Naive thymus-derived CD8-positive, alpha-beta T cell (primary cell): ENCODE results near the gene GYS1. TPM values are rescaled to one million over a fixed set of nuclear protein-coding genes. Genes with fewer than 3 reads are reported as not detected.

Experiments
- ATAC-seq, 2 donors: fragments of 150-1000 bp; cut with Tn5 transposase in 1 of 2; sonication (Bioruptor Pico), chemical (Tn5 transposase) in 1 of 2; 1 replicate in 1 of 2; 2 replicates in 1 of 2; pipeline ENCODE4 v1.10.0; 2021; ENCODE audit warnings: mild to moderate bottlenecking in 2 of 2, moderate library complexity in 2 of 2
- POLR2A ChIA-PET: fragments of 350-600 bp; sonication (Branson Sonifier 250); formaldehyde crosslinking; loops from one replicate; lab custom pipeline; 2021; ENCODE audit warnings: antibody characterized with exemption; lab: Charles Lee
- DNase-seq, 10 donors: peaks; one replicate each; pipeline versions ENCODE4 v3.0.0 to v3.0.0-alpha.2; 2020 to 2022
- H3K27ac Mint-ChIP-seq, 10 donors: one replicate each; pipeline ENCODE4 v1.8.0; 2020 to 2022; ENCODE audit warnings: mild to moderate bottlenecking in 10 of 10, mixed read lengths in 10 of 10, moderate library complexity in 4 of 10, inconsistent platforms in 1 of 10
- H3K27me3 Mint-ChIP-seq, 5 donors: one replicate each; pipeline ENCODE4 v1.8.0; 2021 to 2022; ENCODE audit warnings: mixed read lengths in 5 of 5
- H3K36me3 Mint-ChIP-seq, 3 donors: one replicate each; pipeline ENCODE4 v1.8.0; 2020 to 2022; ENCODE audit warnings: mixed read lengths in 3 of 3, mild to moderate bottlenecking in 2 of 3, inconsistent platforms in 1 of 3
- H3K4me1 Mint-ChIP-seq, 4 donors: one replicate each; pipeline ENCODE4 v1.8.0; 2021 to 2022; ENCODE audit warnings: mixed read lengths in 4 of 4
- H3K4me3 Mint-ChIP-seq, 10 donors: one replicate each; pipeline ENCODE4 v1.8.0; 2020 to 2022; ENCODE audit warnings: mild to moderate bottlenecking in 10 of 10, mixed read lengths in 10 of 10, moderate library complexity in 6 of 10, inconsistent platforms in 1 of 10
- H3K9me3 Mint-ChIP-seq, 9 donors: one replicate each; pipeline ENCODE4 v1.8.0; 2020 to 2022; ENCODE audit warnings: mixed read lengths in 9 of 9, mild to moderate bottlenecking in 3 of 9, inconsistent platforms in 1 of 9, moderate library complexity in 1 of 9
- polyA plus RNA-seq, 3 donors: library from polyadenylated mRNA; unstranded; fragments of 300-500 nt; fragmentation: Illumina TruSeq; gene quantifications; one replicate each; pipeline ENCODE4 v1.2.3, GENCODE V29; 2021
- total RNA-seq, 8 experiments: library from RNA in 2 of 8; stranded (reverse) in 2 of 8; gene quantifications; one replicate each; pipeline ENCODE4 v1.2.3 and lab custom pipeline; 2021 to 2026

The GYS1 gene
- total and polyA plus RNA-seq, 5 experiments from 2014 or later: 17.9 to 47.9 (median 31.0) TPM

DNA sequence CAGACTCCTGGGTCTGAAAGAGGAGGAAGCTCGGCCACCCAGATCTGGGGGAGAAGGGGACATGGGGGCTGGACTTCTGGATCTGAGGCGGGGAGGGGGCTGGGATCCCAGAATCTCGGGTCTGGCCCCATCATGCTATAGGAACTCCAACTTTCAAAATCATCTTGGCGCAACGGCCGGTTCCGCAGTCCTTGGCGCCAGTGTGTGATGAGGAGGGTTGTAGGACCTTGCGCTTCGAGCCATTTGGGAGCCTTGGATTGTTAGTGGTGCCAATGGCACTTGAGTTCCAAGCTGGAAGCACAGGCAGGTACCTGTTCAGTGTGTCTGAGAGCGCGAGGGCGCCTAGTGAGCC lies 902 bp upstream of the GYS1 start:
- Mint-ChIP-seq H3K27me3 (no peaks in the 10 kb centered on the region), H3K4me1 (peaks cover 30 to 63% (median 44%) of the 10 kb centered on the region in 4 donors), H3K9me3 (no peaks in the 10 kb centered on the region)

GRCh38 chr19:48992581-48993174 lies 431 bp downstream of the GYS1 start:
- no peak for DNase-seq
- POLR2A ChIA-PET: interaction anchor here (0.5 to 3.4 kb wide), 30 partner anchors 9 to 774 kb away, joined by 3 to 53 read pairs (median 4); partner anchors contain the start of genes AP2A1, BAX, BCL2L12 and CA11
- peaks cover 35 to 57% (median 39%) of the 10 kb centered on the region in 4 donors for H3K4me1 Mint-ChIP-seq
- peaks cover 0 to 21% (median 0%) of the 10 kb centered on the region in 3 donors for H3K36me3 Mint-ChIP-seq
- no peaks in the 10 kb centered on the region for H3K9me3 Mint-ChIP-seq
- peak overlapping the region; percentile 89 to 99 (median 98) for H3K27ac Mint-ChIP-seq
- ATAC-seq: no peak
- no peaks in the 10 kb centered on the region for H3K27me3 Mint-ChIP-seq
- H3K4me3 Mint-ChIP-seq: peak overlapping the region; percentile 92 to 98 (median 94)

More for the DNA sequence above, 902 bp upstream of the GYS1 start:
- ATAC-seq (no peak), DNase-seq (no peak)
- peak overlapping the region; percentile 90 to 99 (median 98) for H3K27ac Mint-ChIP-seq
- POLR2A ChIA-PET: interaction anchor here (0.6 to 3.4 kb wide), 20 partner anchors 11 to 794 kb away, joined by 3 to 53 read pairs (median 5); partner anchors contain the start of genes FTL, LIN7B, NUCB1 and RPL18
- H3K36me3 Mint-ChIP-seq: peaks cover 0 to 9% (median 0%) of the 10 kb centered on the region in 3 donors
- H3K4me3 Mint-ChIP-seq: peak overlapping the region; percentile 92 to 98 (median 94)

DNA sequence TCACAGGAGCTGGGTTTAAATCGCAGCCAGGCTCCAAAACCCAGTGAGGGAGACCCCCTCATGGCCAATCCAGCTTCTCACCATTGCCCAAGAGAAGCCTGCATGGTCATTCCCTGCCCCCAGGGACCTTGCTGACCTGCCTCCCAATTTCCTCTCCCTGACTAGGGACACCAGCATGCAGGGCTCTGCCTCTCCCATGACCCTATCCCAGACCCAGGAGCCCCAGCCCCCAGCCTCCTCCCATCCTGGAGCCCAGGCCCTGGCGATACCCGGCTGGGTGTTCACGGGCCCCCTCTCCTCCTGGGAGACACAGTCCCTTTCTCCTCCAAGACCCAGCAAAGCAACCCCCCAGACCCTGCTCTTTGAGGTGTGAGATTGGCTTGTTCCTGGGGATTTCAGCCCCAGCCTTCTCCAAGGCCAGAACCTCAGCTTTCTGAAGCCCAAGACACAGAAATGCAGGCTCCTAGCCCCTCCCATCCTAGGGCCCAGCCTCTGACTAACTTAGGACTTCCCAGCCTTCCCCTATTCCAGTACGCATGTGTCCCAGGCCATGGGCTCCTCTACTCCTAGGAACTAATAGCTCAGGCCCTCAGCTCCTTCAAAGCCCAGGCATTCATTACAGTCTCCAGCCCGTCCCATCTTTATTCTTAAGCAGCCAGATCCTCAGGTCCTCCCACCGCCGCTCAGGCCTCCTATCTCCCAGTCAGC lies 1.1 kb downstream of the GYS1 start:
- ATAC-seq (no peak), DNase-seq (no peak)
- Mint-ChIP-seq H3K4me3 (peak overlapping the region; percentile 92 to 98 (median 94)), H3K9me3 (no peaks in the 10 kb centered on the region), H3K27ac (peak overlapping the region; percentile 89 to 99 (median 98)), H3K27me3 (no peaks in the 10 kb centered on the region), H3K36me3 (peaks cover 0 to 25% (median 0%) of the 10 kb centered on the region in 3 donors), H3K4me1 (peaks cover 34 to 53% (median 38%) of the 10 kb centered on the region in 4 donors)
- POLR2A ChIA-PET: interaction anchor here (0.5 to 3.4 kb wide), 10 partner anchors 13 to 154 kb away, joined by 3 to 53 read pairs (median 6); partner anchors contain the start of genes BAX, DHDH and FTL

- Mint-ChIP-seq H3K4me3 (peak overlapping the region in 2 of 10 donors; percentile 24 to 54), H3K27me3 (no peaks in the 10 kb centered on the region), H3K27ac (peak overlapping the region in 5 of 10 donors; percentile 10 to 65 (median 32)), H3K9me3 (no peaks in the 10 kb centered on the region), H3K4me1 (peaks cover 34 to 50% (median 36%) of the 10 kb centered on the region in 4 donors), H3K36me3 (peaks cover 0 to 25% (median 0%) of the 10 kb centered on the region in 3 donors)
- no peak for ATAC-seq
- DNase-seq: no peak
- POLR2A ChIA-PET: interaction anchor here (0.6 to 3.4 kb wide), 3 partner anchors 14 to 63 kb away, joined by 3 to 53 read pairs (median 4); partner anchors contain the start of gene FTL
Observed at GRCh38 chr19:48991011-48991609, 2.0 kb downstream of the GYS1 start.

- Mint-ChIP-seq H3K27me3 (no peaks in the 10 kb centered on the region), H3K4me1 (peaks cover 34 to 48% (median 36%) of the 10 kb centered on the region in 4 donors), H3K4me3 (peak overlapping the region in 4 of 10 donors; percentile 1 to 47 (median 32)), H3K27ac (peak overlapping the region in 8 of 10 donors; percentile 14 to 84 (median 48)), H3K9me3 (no peaks in the 10 kb centered on the region), H3K36me3 (peaks cover 0 to 28% (median 0%) of the 10 kb centered on the region in 3 donors)
- POLR2A ChIA-PET: interaction anchor here (0.6 kb wide), 1 partner anchor 342 kb away, joined by 8 read pairs; no protein-coding TSS in a partner anchor
- ATAC-seq: no peak
- DNase-seq: no peak
Observed at GRCh38 chr19:48990400-48990799, 2.7 kb downstream of the GYS1 start.

- Mint-ChIP-seq H3K27ac (peak overlapping the region in 4 of 10 donors; percentile 14 to 84 (median 58)), H3K36me3 (peaks cover 0 to 32% (median 0%) of the 10 kb centered on the region in 3 donors), H3K4me1 (peaks cover 29 to 42% (median 30%) of the 10 kb centered on the region in 4 donors), H3K27me3 (no peaks in the 10 kb centered on the region), H3K4me3 (no peak overlapping the region), H3K9me3 (no peaks in the 10 kb centered on the region)
- ATAC-seq: no peak
- no peak for DNase-seq
- POLR2A ChIA-PET: interaction anchor here (0.6 kb wide), 1 partner anchor 341 kb away, joined by 8 read pairs; no protein-coding TSS in a partner anchor
Observed at GRCh38 chr19:48989701-48990291, 3.3 kb downstream of the GYS1 start.

DNA sequence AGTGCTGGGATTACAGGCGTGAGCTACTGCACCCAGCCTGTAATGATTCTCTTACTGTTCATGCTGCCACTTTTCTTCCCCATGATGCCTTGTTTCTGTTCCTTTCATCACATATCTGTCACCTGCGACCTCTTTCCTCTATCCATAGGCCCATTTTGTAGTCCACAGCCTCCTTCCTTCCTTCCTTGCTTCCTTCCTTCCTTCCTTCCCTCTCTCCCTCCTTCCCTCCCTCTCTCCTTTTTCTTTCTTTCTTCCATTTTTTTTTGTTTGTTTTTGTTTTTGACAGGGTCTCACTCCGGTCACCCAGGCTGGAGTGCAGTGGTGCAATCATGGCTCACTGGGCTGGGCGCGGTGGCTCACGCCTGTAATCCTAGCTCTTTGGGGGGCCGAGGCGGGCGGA lies 4.2 kb downstream of the GYS1 start:
- POLR2A ChIA-PET: interaction anchor here (0.5 kb wide), 1 partner anchor 660 kb away, joined by 5 read pairs; no protein-coding TSS in a partner anchor

DNA sequence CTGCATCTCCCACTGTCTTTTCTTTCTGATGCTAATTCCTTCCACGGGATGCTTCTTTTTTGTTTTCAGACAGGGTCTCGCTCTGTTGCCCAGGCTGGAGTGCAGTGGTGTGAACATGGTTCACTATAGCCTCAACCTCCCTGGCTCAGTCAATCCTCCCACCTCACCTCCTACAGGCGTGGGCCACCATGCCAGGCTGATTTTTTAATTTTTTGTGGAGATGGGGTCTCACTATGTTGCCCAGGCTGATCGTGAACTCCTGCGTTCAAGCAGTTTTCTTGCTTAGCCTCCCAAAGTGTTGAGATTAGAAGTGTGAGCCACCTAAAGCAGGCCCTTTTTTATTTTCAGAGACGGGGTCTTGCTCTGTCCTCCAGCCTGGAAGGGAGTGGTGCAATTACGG lies 4.8 kb downstream of the GYS1 start:
- ATAC-seq: no peak
- H3K27ac Mint-ChIP-seq: peak overlapping the region in 2 of 10 donors; percentile 21 to 43
- H3K9me3 Mint-ChIP-seq: no peaks in the 10 kb centered on the region
- POLR2A ChIA-PET: interaction anchor here (0.5 kb wide), 1 partner anchor 660 kb away, joined by 5 read pairs; no protein-coding TSS in a partner anchor
- DNase-seq: no peak
- H3K27me3 Mint-ChIP-seq: no peaks in the 10 kb centered on the region
- H3K4me1 Mint-ChIP-seq: peaks cover 16 to 29% (median 21%) of the 10 kb centered on the region in 4 donors
- peaks cover 0 to 33% (median 0%) of the 10 kb centered on the region in 3 donors for H3K36me3 Mint-ChIP-seq
- H3K4me3 Mint-ChIP-seq: no peak overlapping the region

More for the DNA sequence above, 4.2 kb downstream of the GYS1 start:
- Mint-ChIP-seq H3K9me3 (no peaks in the 10 kb centered on the region), H3K36me3 (peaks cover 0 to 32% (median 0%) of the 10 kb centered on the region in 3 donors), H3K4me3 (no peak overlapping the region), H3K4me1 (peaks cover 21 to 34% (median 24%) of the 10 kb centered on the region in 4 donors), H3K27ac (no peak overlapping the region), H3K27me3 (no peaks in the 10 kb centered on the region)
- ATAC-seq (no peak), DNase-seq (no peak)

GRCh38 chr19:48987323-48987722 lies 5.8 kb downstream of the GYS1 start:
- ATAC-seq (no peak), DNase-seq (no peak)
- peak overlapping the region in 1 of 10 donors; percentile 45 for H3K27ac Mint-ChIP-seq
- no peaks in the 10 kb centered on the region for H3K27me3 Mint-ChIP-seq
- no peak overlapping the region for H3K4me3 Mint-ChIP-seq
- POLR2A ChIA-PET: no interaction called here
- H3K36me3 Mint-ChIP-seq: peaks cover 0 to 39% (median 0%) of the 10 kb centered on the region in 3 donors
- no peaks in the 10 kb centered on the region for H3K9me3 Mint-ChIP-seq
- H3K4me1 Mint-ChIP-seq: peaks cover 9 to 21% (median 19%) of the 10 kb centered on the region in 4 donors

- H3K36me3 Mint-ChIP-seq: peaks cover 0 to 50% (median 3%) of the 10 kb centered on the region in 3 donors
- H3K27ac Mint-ChIP-seq: no peak overlapping the region
- H3K4me3 Mint-ChIP-seq: no peak overlapping the region
- POLR2A ChIA-PET: interaction anchor here (0.7 kb wide), 1 partner anchor 1742 kb away, joined by 4 read pairs; no protein-coding TSS in a partner anchor
- DNase-seq (no peak), ATAC-seq (no peak)
- H3K9me3 Mint-ChIP-seq: no peaks in the 10 kb centered on the region
- H3K4me1 Mint-ChIP-seq: peaks cover 3 to 16% (median 11%) of the 10 kb centered on the region in 4 donors
- H3K27me3 Mint-ChIP-seq: no peaks in the 10 kb centered on the region
Observed at GRCh38 chr19:48986211-48986610, 6.9 kb downstream of the GYS1 start.

GRCh38 chr19:48985711-48986110 lies 7.4 kb downstream of the GYS1 start:
- no peak for ATAC-seq
- no peak overlapping the region for H3K27ac Mint-ChIP-seq
- POLR2A ChIA-PET: no interaction called here

More at GRCh38 chr19:48985711-48986110, 7.4 kb downstream of the GYS1 start:
- no peak for DNase-seq
- Mint-ChIP-seq H3K9me3 (no peaks in the 10 kb centered on the region), H3K4me1 (peaks cover 3 to 12% (median 7%) of the 10 kb centered on the region in 4 donors), H3K36me3 (peaks cover 0 to 54% (median 3%) of the 10 kb centered on the region in 3 donors), H3K27me3 (no peaks in the 10 kb centered on the region), H3K4me3 (no peak overlapping the region)
